ENCODE data around the gene PPP6R2. TPM values are rescaled to one million over a fixed set of nuclear protein-coding genes. Genes with fewer than 3 reads are reported as not detected.

PPP6R2 gene
- polyA plus RNA-seq, 1 donor (not counting 4 experiments of a cell fraction or from before 2014, with no cell fraction given) = 19.8 TPM

DNA sequence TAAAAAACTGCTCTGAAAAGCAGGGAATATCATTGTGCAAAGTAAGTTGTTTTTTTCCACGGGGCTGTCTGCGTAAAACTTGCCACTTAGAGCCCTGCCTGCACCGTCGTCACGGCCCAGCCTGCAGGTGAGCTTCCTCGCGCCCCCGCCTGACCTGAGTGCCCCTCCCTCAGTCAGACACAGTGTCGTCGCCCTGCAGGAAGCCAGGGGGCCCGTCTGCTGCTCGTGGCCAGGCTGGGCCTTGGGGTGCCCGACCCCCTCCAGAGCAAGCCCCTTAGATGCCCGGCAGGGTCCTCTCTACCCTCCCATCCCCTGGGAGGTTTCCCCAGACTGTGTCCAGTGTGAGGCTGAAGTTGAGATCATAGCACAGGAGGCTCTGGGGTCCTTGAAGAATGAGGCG, 100.1 kb downstream of the PPP6R2 start:
- H3K4me3 ChIP-seq (ENCODE audit: control insufficient read depth in 2 of 3, extremely low read depth in 1 of 3, insufficient read depth in 2 of 3, low read depth in 1 of 3, low read length in 3 of 3) = no peak overlapping the region
- no peak overlapping the region for H3K4me2 ChIP-seq (ENCODE audit: control insufficient read depth, extremely low read depth, insufficient read depth, low read depth, low read length)
- FAIRE-seq = no peak
- H3K9ac ChIP-seq (ENCODE audit: control insufficient read depth, extremely low read depth, insufficient read depth, low read length) = no peak overlapping the region
- no peaks in the 10 kb centered on the region for H3K4me1 ChIP-seq (ENCODE audit: control insufficient read depth, extremely low read depth, insufficient read depth, low read length)
- peaks cover 20 to 27% of the 10 kb centered on the region in 2 experiments for H3K36me3 ChIP-seq (ENCODE audit: control insufficient read depth in 2 of 2, extremely low read depth in 1 of 2, insufficient read depth in 2 of 2, low read length in 2 of 2)
- no peaks in the 10 kb centered on the region for H3K79me2 ChIP-seq (ENCODE audit: control insufficient read depth, insufficient read depth, low read length)
- dilution Hi-C loops (cut with MboI; ENCODE audit: extremely low pct_ligation_motif_present, low sequenced_read_pairs) = no loop called here
- no peak overlapping the region for H2AFZ ChIP-seq (ENCODE audit: control insufficient read depth, low read length)
- H3K27me3 ChIP-seq (ENCODE audit: control insufficient read depth, extremely low read depth, insufficient read depth, low read length) = no peaks in the 10 kb centered on the region
- no peaks in the 10 kb centered on the region for H3K9me3 ChIP-seq (ENCODE audit: control insufficient read depth, low read depth, low read length)
- H3K9me1 ChIP-seq (ENCODE audit: control insufficient read depth, extremely low read depth, insufficient read depth, low read length) = no peaks in the 10 kb centered on the region
- peaks cover 5% of the 10 kb centered on the region for H4K20me1 ChIP-seq (ENCODE audit: control insufficient read depth, extremely low read depth, insufficient read depth, low read length)
- no peak for TF ChIP-seq EZH2 (IDR thresholded peaks at IDR 0.05; ENCODE audit: low read length)
- no peak for TF ChIP-seq CTCF (optimal IDR thresholded peaks at IDR 0.05 in 1 of 3, IDR thresholded peaks at IDR 0.05 in 1 of 3, conservative IDR thresholded peaks at IDR 0.05 in 1 of 3; ENCODE audit: extremely low read depth in 1 of 3, insufficient read depth in 2 of 3, low read length in 3 of 3)
- no peak for DNase-seq (ENCODE audit: low read depth, low spot score)
- no peak overlapping the region for H3K27ac ChIP-seq (ENCODE audit: control insufficient read depth, insufficient read depth, low read length)

GRCh38 chr22:50443801-50444625, 100.9 kb downstream of the PPP6R2 start:
- Histone ChIP-seq H4K20me1 (ENCODE audit: control insufficient read depth, extremely low read depth, insufficient read depth, low read length) (peaks cover 5% of the 10 kb centered on the region), H3K9me1 (ENCODE audit: control insufficient read depth, extremely low read depth, insufficient read depth, low read length) (no peaks in the 10 kb centered on the region), H3K27ac (ENCODE audit: control insufficient read depth, insufficient read depth, low read length) (no peak overlapping the region), H3K9me3 (ENCODE audit: control insufficient read depth, low read depth, low read length) (no peaks in the 10 kb centered on the region), H3K4me2 (ENCODE audit: control insufficient read depth, extremely low read depth, insufficient read depth, low read depth, low read length) (no peak overlapping the region), H3K36me3 (ENCODE audit: control insufficient read depth in 2 of 2, extremely low read depth in 1 of 2, insufficient read depth in 2 of 2, low read length in 2 of 2) (peaks cover 20 to 23% of the 10 kb centered on the region in 2 experiments), H3K79me2 (ENCODE audit: control insufficient read depth, insufficient read depth, low read length) (no peaks in the 10 kb centered on the region), H3K9ac (ENCODE audit: control insufficient read depth, extremely low read depth, insufficient read depth, low read length) (no peak overlapping the region), H3K27me3 (ENCODE audit: control insufficient read depth, extremely low read depth, insufficient read depth, low read length) (no peaks in the 10 kb centered on the region), H2AFZ (ENCODE audit: control insufficient read depth, low read length) (no peak overlapping the region), H3K4me3 (ENCODE audit: control insufficient read depth in 2 of 3, extremely low read depth in 1 of 3, insufficient read depth in 2 of 3, low read depth in 1 of 3, low read length in 3 of 3) (no peak overlapping the region), H3K4me1 (ENCODE audit: control insufficient read depth, extremely low read depth, insufficient read depth, low read length) (no peaks in the 10 kb centered on the region)
- FAIRE-seq = no peak
- TF ChIP-seq CTCF (optimal IDR thresholded peaks at IDR 0.05 in 1 of 3, IDR thresholded peaks at IDR 0.05 in 1 of 3, conservative IDR thresholded peaks at IDR 0.05 in 1 of 3; ENCODE audit: extremely low read depth in 1 of 3, insufficient read depth in 2 of 3, low read length in 3 of 3) (no peak), EZH2 (IDR thresholded peaks at IDR 0.05; ENCODE audit: low read length) (no peak)
- DNase-seq (ENCODE audit: low read depth, low spot score) = no peak
- dilution Hi-C loops (cut with MboI; ENCODE audit: extremely low pct_ligation_motif_present, low sequenced_read_pairs) = no loop called here

Data from keratinocyte (primary cell).